ENCODE data around the gene LCN15. TPM values are rescaled to one million over a fixed set of nuclear protein-coding genes. Genes with fewer than 3 reads are reported as not detected.

Gene LCN15
- total RNA-seq, 1 donor from 2014 or later, result 1.9 TPM

DNA sequence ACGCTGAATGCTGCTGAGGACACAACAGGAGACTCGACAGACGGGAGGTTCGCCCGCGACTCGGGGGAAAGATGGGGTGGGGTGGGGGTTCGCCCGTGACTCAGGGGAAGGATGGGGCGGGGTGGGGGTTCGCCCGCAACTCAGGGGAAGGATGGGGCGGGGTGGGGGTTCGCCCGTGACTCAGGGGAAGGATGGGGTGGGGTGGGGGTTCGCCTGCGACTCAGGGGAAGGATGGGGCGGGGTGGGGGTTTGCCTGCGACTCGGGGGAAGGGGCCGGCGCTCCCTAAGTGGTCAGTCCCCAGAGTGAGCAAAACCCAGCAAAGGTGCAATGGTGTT is 18.2 kb downstream of the LCN15 start:
- H3K27me3 Mint-ChIP-seq (ENCODE audit: unreplicated experiment), result no peaks in the 10 kb centered on the region
- TF ChIP-seq, protein P1, sequence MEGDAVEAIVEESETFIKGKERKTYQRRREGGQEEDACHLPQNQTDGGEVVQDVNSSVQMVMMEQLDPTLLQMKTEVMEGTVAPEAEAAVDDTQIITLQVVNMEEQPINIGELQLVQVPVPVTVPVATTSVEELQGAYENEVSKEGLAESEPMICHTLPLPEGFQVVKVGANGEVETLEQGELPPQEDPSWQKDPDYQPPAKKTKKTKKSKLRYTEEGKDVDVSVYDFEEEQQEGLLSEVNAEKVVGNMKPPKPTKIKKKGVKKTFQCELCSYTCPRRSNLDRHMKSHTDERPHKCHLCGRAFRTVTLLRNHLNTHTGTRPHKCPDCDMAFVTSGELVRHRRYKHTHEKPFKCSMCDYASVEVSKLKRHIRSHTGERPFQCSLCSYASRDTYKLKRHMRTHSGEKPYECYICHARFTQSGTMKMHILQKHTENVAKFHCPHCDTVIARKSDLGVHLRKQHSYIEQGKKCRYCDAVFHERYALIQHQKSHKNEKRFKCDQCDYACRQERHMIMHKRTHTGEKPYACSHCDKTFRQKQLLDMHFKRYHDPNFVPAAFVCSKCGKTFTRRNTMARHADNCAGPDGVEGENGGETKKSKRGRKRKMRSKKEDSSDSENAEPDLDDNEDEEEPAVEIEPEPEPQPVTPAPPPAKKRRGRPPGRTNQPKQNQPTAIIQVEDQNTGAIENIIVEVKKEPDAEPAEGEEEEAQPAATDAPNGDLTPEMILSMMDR (IDR thresholded peaks at IDR 0.05; ENCODE audit: partially characterized antibody, unreplicated experiment), result no peak
- H3K9me3 Mint-ChIP-seq (ENCODE audit: unreplicated experiment), result peaks cover 1% of the 10 kb centered on the region
- H3K4me3 Mint-ChIP-seq (ENCODE audit: unreplicated experiment), result no peak overlapping the region
- no peaks in the 10 kb centered on the region for H3K4me1 Mint-ChIP-seq (ENCODE audit: low read depth, unreplicated experiment)
- H3K36me3 Mint-ChIP-seq (ENCODE audit: unreplicated experiment), result no peaks in the 10 kb centered on the region
- no peak for DNase-seq
- H3K27ac Mint-ChIP-seq (ENCODE audit: unreplicated experiment), result no peak overlapping the region

DNA sequence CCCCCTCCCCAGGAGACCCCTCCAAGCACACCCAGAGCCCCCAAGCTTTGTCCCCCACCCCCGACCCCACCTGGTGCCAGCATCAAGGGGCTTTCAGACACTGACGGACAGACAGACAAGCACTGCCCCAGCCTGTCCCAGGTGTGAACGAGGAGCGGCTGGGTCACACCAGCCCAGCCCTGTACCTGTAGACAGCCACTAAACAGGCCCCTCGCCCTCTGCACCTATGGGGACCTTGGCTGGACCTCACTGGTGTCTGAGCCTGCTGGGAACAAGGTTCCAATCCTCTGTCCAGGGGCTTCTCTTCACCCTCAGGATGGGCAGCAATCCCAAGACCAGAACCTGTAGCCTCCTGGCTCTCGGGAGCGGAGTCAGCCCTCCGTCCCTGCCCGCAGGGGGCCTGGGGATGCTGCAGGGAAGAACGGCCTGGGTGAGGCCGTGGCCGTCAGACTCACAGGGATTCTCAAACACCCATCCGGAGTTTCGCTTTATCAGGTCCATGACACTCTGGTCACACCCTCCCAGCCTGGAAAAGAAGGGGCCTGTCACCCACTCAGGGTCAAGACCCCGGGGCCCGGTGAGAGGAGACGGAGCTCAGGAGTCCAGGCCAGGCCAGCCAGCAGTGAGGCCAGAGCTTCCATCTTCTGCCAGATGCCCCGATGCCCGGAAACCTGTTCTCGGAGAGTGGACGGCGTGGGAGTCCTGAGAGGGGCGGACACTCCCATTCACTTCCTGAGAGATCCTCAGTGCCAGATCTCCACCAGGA is 18.7 kb downstream of the LCN15 start:
- no peak overlapping the region for H3K4me3 Mint-ChIP-seq (ENCODE audit: unreplicated experiment)
- DNase-seq, result no peak
- TF ChIP-seq, protein P1 (IDR thresholded peaks at IDR 0.05; ENCODE audit: partially characterized antibody, unreplicated experiment), result no peak
- H3K36me3 Mint-ChIP-seq (ENCODE audit: unreplicated experiment), result no peaks in the 10 kb centered on the region
- no peak overlapping the region for H3K27ac Mint-ChIP-seq (ENCODE audit: unreplicated experiment)
- H3K9me3 Mint-ChIP-seq (ENCODE audit: unreplicated experiment), result peaks cover 1% of the 10 kb centered on the region
- H3K27me3 Mint-ChIP-seq (ENCODE audit: unreplicated experiment), result no peaks in the 10 kb centered on the region
- no peaks in the 10 kb centered on the region for H3K4me1 Mint-ChIP-seq (ENCODE audit: low read depth, unreplicated experiment)

DNA sequence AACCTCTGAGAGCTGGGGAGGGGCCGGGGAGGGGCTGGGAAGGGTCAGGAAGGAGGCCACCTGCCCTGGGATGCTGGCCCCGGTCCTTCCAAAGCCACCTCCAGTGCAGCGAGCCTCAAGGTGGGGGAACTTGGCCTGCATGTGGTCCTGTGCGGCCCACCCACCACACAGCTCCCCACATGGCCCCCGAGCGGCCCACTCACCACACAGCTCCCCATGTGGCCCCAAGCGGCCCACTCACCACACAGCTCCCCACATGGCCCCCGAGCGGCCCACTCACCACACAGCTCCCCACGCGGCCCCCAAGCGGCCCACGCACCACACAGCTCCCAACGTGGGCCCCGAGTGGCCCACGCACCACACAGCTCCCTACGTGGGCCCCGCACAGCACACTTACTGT is 19.5 kb downstream of the LCN15 start:
- H3K27me3 Mint-ChIP-seq (ENCODE audit: unreplicated experiment), result no peaks in the 10 kb centered on the region
- no peak overlapping the region for H3K27ac Mint-ChIP-seq (ENCODE audit: unreplicated experiment)
- peaks cover 1% of the 10 kb centered on the region for H3K9me3 Mint-ChIP-seq (ENCODE audit: unreplicated experiment)
- no peaks in the 10 kb centered on the region for H3K4me1 Mint-ChIP-seq (ENCODE audit: low read depth, unreplicated experiment)
- no peaks in the 10 kb centered on the region for H3K36me3 Mint-ChIP-seq (ENCODE audit: unreplicated experiment)
- DNase-seq, result no peak
- H3K4me3 Mint-ChIP-seq (ENCODE audit: unreplicated experiment), result no peak overlapping the region
- TF ChIP-seq, protein P1 (IDR thresholded peaks at IDR 0.05; ENCODE audit: partially characterized antibody, unreplicated experiment), result no peak

DNA sequence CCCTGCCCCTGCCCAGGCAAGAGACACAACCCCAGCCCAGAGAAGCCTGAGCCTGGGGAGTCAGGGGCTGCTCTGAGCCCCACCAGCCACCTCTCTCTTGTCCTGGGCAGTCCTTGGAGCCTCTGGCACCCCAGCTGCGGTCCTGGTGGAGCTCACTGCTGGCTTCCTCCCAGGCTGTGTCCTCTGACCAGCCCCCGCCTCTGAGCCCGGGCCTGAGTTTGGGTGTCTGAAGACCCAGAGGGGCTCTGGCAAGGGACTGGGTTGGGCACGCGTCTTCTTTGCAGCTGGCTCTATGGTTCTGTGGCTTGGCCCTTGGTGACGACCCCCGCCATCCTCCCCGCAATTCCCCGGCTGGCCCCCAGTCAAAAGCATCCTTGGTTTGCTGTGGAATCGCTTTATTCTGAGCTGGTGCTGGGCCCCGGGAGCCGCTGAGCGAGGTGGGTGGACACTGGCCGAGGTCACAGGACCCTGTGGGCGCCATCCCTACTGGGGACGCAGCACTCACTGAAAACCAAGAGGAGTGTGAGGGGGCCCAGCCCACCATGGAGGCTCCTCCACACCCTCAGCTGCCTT is 20.6 kb downstream of the LCN15 start:
- Mint-ChIP-seq H3K4me1 (ENCODE audit: low read depth, unreplicated experiment) (no peaks in the 10 kb centered on the region), H3K36me3 (ENCODE audit: unreplicated experiment) (no peaks in the 10 kb centered on the region), H3K27me3 (ENCODE audit: unreplicated experiment) (no peaks in the 10 kb centered on the region), H3K9me3 (ENCODE audit: unreplicated experiment) (peaks cover 1% of the 10 kb centered on the region), H3K27ac (ENCODE audit: unreplicated experiment) (no peak overlapping the region), H3K4me3 (ENCODE audit: unreplicated experiment) (no peak overlapping the region)
- TF ChIP-seq, protein P1 (IDR thresholded peaks at IDR 0.05; ENCODE audit: partially characterized antibody, unreplicated experiment), result no peak
- no peak for DNase-seq

Data from glutamatergic neuron (in vitro differentiated cells).